ENCODE measurements around the gene MOSMO.

Gene MOSMO

GRCh38 chr16:22034503-22034902, 26.6 kb downstream of the MOSMO start:
- TF ChIP-seq FOXM1 (IDR thresholded peaks at IDR 0.05; ENCODE audit: borderline replicate concordance, low read depth) (no peak), ZBTB7A (IDR thresholded peaks at IDR 0.05; ENCODE audit: low read depth) (no peak)

- TF ChIP-seq CREB1 (IDR thresholded peaks at IDR 0.05; ENCODE audit: low read depth) (no peak), ZBTB7A (IDR thresholded peaks at IDR 0.05; ENCODE audit: low read depth) (no peak), MAX (IDR thresholded peaks at IDR 0.05) (no peak), REST (IDR thresholded peaks at IDR 0.05; ENCODE audit: low read depth) (no peak), NFIC (IDR thresholded peaks at IDR 0.05) (no peak), EGR1 (IDR thresholded peaks at IDR 0.05) (no peak), RAD21 (IDR thresholded peaks at IDR 0.05; ENCODE audit: low read depth) (no peak)
Measured at GRCh38 chr16:22035153-22035552, 27.2 kb downstream of the MOSMO start.

- no peak for TF ChIP-seq TCF12 (IDR thresholded peaks at IDR 0.05; ENCODE audit: low read depth)
- no peak for TF ChIP-seq RAD21 (IDR thresholded peaks at IDR 0.05; ENCODE audit: low read depth)
- no peak for TF ChIP-seq NFIC (IDR thresholded peaks at IDR 0.05)
- no peak for TF ChIP-seq REST (IDR thresholded peaks at IDR 0.05; ENCODE audit: low read depth)
- TF ChIP-seq FOXM1 (IDR thresholded peaks at IDR 0.05; ENCODE audit: borderline replicate concordance, low read depth): no peak
- no peak for TF ChIP-seq YY1 (IDR thresholded peaks at IDR 0.05; ENCODE audit: low read depth)
- no peak for TF ChIP-seq TAF1 (IDR thresholded peaks at IDR 0.05; ENCODE audit: low read depth)
- TF ChIP-seq USF1 (IDR thresholded peaks at IDR 0.05): no peak
- no peak for TF ChIP-seq ZBTB7A (IDR thresholded peaks at IDR 0.05; ENCODE audit: low read depth)
- TF ChIP-seq EGR1 (IDR thresholded peaks at IDR 0.05): no peak
- no peak for TF ChIP-seq CREB1 (IDR thresholded peaks at IDR 0.05; ENCODE audit: low read depth)
Measured at GRCh38 chr16:22050963-22051362, 43.1 kb downstream of the MOSMO start.

GRCh38 chr16:22052980-22053379, 45.1 kb downstream of the MOSMO start:
- TF ChIP-seq TEAD4 (IDR thresholded peaks at IDR 0.05) (no peak), TCF12 (IDR thresholded peaks at IDR 0.05; ENCODE audit: low read depth) (no peak), FOXM1 (IDR thresholded peaks at IDR 0.05; ENCODE audit: borderline replicate concordance, low read depth) (no peak), ZBTB7A (IDR thresholded peaks at IDR 0.05; ENCODE audit: low read depth) (no peak), EP300 (IDR thresholded peaks at IDR 0.05; ENCODE audit: borderline replicate concordance) (no peak), REST (IDR thresholded peaks at IDR 0.05; ENCODE audit: low read depth) (no peak), TAF1 (IDR thresholded peaks at IDR 0.05; ENCODE audit: low read depth) (no peak), RAD21 (IDR thresholded peaks at IDR 0.05; ENCODE audit: low read depth) (no peak), MAX (IDR thresholded peaks at IDR 0.05) (no peak), NFIC (IDR thresholded peaks at IDR 0.05) (no peak), CREB1 (IDR thresholded peaks at IDR 0.05; ENCODE audit: low read depth) (no peak), YY1 (IDR thresholded peaks at IDR 0.05; ENCODE audit: low read depth) (no peak), EGR1 (IDR thresholded peaks at IDR 0.05) (no peak), CEBPB (IDR thresholded peaks at IDR 0.05) (no peak), USF1 (IDR thresholded peaks at IDR 0.05) (no peak)

- TF ChIP-seq RAD21 (IDR thresholded peaks at IDR 0.05; ENCODE audit: low read depth): no peak
- no peak for TF ChIP-seq EP300 (IDR thresholded peaks at IDR 0.05; ENCODE audit: borderline replicate concordance)
- TF ChIP-seq USF1 (IDR thresholded peaks at IDR 0.05): no peak
Measured at GRCh38 chr16:22053921-22054341, 46.0 kb downstream of the MOSMO start.
